T-cell (primary cell): ENCODE results near the gene R3HDM2. TPM values are rescaled to one million over a fixed set of nuclear protein-coding genes. Genes with fewer than 3 reads are reported as not detected.

Experiments used
- ATAC-seq, 4 experiments: fragments of 200-7000 bp in 3 of 4; fragments of 150-1000 bp in 1 of 4; cut with Tn5 transposase; replicated peaks in 1 of 4; 1 replicate in 3 of 4; 2 replicates in 1 of 4; pipeline ENCODE4 v1.10.0; 2021; ENCODE audit warnings: moderate library complexity in 3 of 4, mild to moderate bottlenecking in 2 of 4, moderate number of reproducible peaks in 1 of 4
- CTCF ChIA-PET, 2 donors: fragments of 300-600 bp; sonication (Branson Sonifier 250); formaldehyde crosslinking; loops; one replicate each; lab custom pipeline; 2022; ENCODE audit warnings: antibody characterized with exemption in 2 of 2; lab: Charles Lee
- POLR2A ChIA-PET, 2 donors: fragments of 300-600 bp; sonication (Branson Sonifier 250); formaldehyde crosslinking; loops; one replicate each; lab custom pipeline; 2022; ENCODE audit warnings: antibody characterized with exemption in 2 of 2; lab: Charles Lee
- DNase-seq, 35 experiments: peaks; one replicate each; pipeline versions ENCODE4 v3.0.0 to v3.0.0-alpha.2; 2013 to 2023
- H3K27ac ChIP-seq: one replicate; pipeline ENCODE4 v1.5.1; 2013; ENCODE audit warnings: low read length
- H3K27me3 ChIP-seq, 2 experiments: replicated peaks in 1 of 2; 1 replicate in 1 of 2; 2 replicates in 1 of 2; pipeline versions ENCODE4 v1.6.1 to v1.7.0; 2013; ENCODE audit warnings: low read length in 1 of 2, mixed read lengths in 1 of 2; ENCODE audit not compliant: control insufficient read depth in 2 of 2, insufficient read depth in 2 of 2; ENCODE audit errors: extremely low read depth in 1 of 2
- H3K36me3 ChIP-seq, 2 donors: 1 replicate in 1 of 2; 2 replicates in 1 of 2; pipeline versions ENCODE4 v1.6.1 to v1.7.0; 2013; ENCODE audit warnings: low read length in 1 of 2; ENCODE audit not compliant: control insufficient read depth in 2 of 2, insufficient read depth in 1 of 2; ENCODE audit errors: extremely low read depth in 1 of 2
- H3K4me1 ChIP-seq, 2 experiments: 1 replicate in 1 of 2; 2 replicates in 1 of 2; pipeline versions ENCODE4 v1.6.1 to v1.7.0; 2013; ENCODE audit warnings: low read length in 2 of 2, mixed read lengths in 1 of 2; ENCODE audit not compliant: insufficient read depth in 2 of 2, control insufficient read depth in 1 of 2; ENCODE audit errors: extremely low read depth in 1 of 2
- H3K4me3 ChIP-seq, 2 donors: 1 replicate in 1 of 2; 2 replicates in 1 of 2; pipeline versions ENCODE4 v1.5.1 to v1.7.0; 2013; ENCODE audit warnings: mild to moderate bottlenecking in 2 of 2, low read length in 1 of 2, moderate library complexity in 1 of 2; ENCODE audit not compliant: control insufficient read depth in 1 of 2; ENCODE audit errors: extremely low read depth in 1 of 2
- H3K9me3 ChIP-seq: 2 replicates; pipeline ENCODE4 v1.7.0; 2013
- H3K27ac Mint-ChIP-seq, 2 donors: one replicate each; pipeline ENCODE4 v1.8.0; 2020 to 2021; ENCODE audit warnings: mild to moderate bottlenecking in 2 of 2, mixed read lengths in 2 of 2
- H3K27me3 Mint-ChIP-seq, 2 donors: one replicate each; pipeline ENCODE4 v1.8.0; 2021 to 2022; ENCODE audit warnings: mixed read lengths in 2 of 2
- H3K36me3 Mint-ChIP-seq: one replicate; pipeline ENCODE4 v1.8.0; 2021; ENCODE audit warnings: mixed read lengths
- H3K4me1 Mint-ChIP-seq, 3 donors: one replicate each; pipeline ENCODE4 v1.8.0; 2020 to 2022; ENCODE audit warnings: mixed read lengths in 3 of 3, mild to moderate bottlenecking in 1 of 3
- H3K4me3 Mint-ChIP-seq, 3 donors: one replicate each; pipeline ENCODE4 v1.8.0; 2020 to 2022; ENCODE audit warnings: mild to moderate bottlenecking in 3 of 3, mixed read lengths in 3 of 3, moderate library complexity in 3 of 3
- H3K9me3 Mint-ChIP-seq, 3 donors: one replicate each; pipeline ENCODE4 v1.8.0; 2020 to 2022; ENCODE audit warnings: mixed read lengths in 3 of 3
- WGBS: methylation state at CpG from one replicate; pipeline ENCODE4 v1.1.5; 2013; ENCODE audit warnings: missing lambda C conversion rate; ENCODE audit not compliant: insufficient coverage; 5-methylcytosine and 5-hydroxymethylcytosine counted together
- total RNA-seq, 35 experiments: library from RNA in 6 of 35; stranded (reverse) in 6 of 35; fragments of 120-200 nt in 1 of 35; gene quantifications; one replicate each; pipeline versions ENCODE4 v1.2.1 to v1.2.4 and lab custom pipeline; 2013 to 2026

R3HDM2 gene
- total RNA-seq, 5 donors from 2014 or later (not counting 1 experiment from before 2014, with no cell fraction given), result 88.3 to 122 (median 94.7) TPM

DNA sequence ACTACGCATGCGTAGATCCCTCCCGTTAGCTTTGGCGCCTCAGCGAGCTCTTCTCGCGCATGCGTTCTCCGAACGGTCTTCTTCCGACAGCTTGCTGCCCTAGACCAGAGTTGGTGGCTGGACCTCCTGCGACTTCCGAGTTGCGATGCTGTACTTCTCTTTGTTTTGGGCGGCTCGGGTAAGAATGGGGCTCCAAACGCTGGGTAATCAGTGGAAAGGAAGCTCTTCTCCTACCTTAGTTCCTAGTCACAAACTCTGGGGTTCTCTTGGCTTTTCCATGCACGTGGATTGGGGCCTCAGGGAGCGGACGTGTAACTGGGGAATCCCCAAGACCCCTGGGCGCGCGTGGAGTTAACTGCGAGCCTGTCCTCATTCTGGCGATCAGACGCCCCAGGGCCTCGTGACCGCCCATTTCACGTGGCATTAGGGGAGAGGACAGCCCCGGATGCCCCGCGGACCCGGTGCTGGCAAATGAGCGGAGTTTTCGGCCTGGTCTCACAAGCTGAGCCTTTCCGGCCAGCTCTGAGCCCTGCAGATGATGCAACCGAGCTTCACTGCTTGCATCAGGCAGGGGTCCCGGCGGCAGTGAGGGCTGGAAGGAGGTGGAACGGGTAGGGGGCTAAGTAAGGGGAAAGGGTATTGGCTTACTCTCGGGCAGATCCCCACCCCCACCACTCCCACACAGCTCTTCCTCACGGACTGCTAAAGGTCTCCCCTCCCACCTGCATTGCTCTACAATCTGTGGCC is 201.0 kb downstream of the R3HDM2 start, which contains the start of gene SHMT2:
SHMT2 (plus strand) TSS at position 78 of the 747 bp plus-strand sequence; CDS start at position 146, 68 bp downstream.
- H3K4me1 Mint-ChIP-seq, result peaks cover 45 to 71% (median 54%) of the 10 kb centered on the region in 3 donors
- DNase-seq (peak; percentile 68 to 96 (median 84)), ATAC-seq (peak; percentile 60 to 77 (median 71))
- H3K9me3 Mint-ChIP-seq, result no peaks in the 10 kb centered on the region
- peaks cover 0 to 40% of the 10 kb centered on the region in 2 experiments for H3K27me3 ChIP-seq
- ChIA-PET POLR2A (interaction anchor here (0.6 kb wide), 5 partner anchors 21 to 503 kb away, joined by 3 to 8 read pairs (median 5); partner anchors contain the start of genes STAC3 (in 1 of the 2) and STAT6 (in 1 of the 2)), CTCF (interaction anchor here (0.6 to 3.1 kb wide), 16 partner anchors 8 to 429 kb away, joined by 3 to 38 read pairs (median 6); a partner anchor contains a TSS)
- peaks cover 33% of the 10 kb centered on the region for H3K36me3 Mint-ChIP-seq
- 0% methylated on average over 28 of the region's 42 CpGs for WGBS
- H3K27me3 Mint-ChIP-seq, result peaks cover 13 to 23% of the 10 kb centered on the region in 2 donors
- H3K27ac ChIP-seq, result peak within 1 kb of the TSS; percentile 31
- H3K4me3 ChIP-seq, result peak within 1 kb of the TSS; percentile 83 to 94
- peak within 1 kb of the TSS; percentile 84 to 86 for H3K27ac Mint-ChIP-seq
- no peaks in the 10 kb centered on the region for H3K9me3 ChIP-seq
- peaks cover 17 to 68% of the 10 kb centered on the region in 2 experiments for H3K4me1 ChIP-seq
- peak within 1 kb of the TSS; percentile 93 to 96 (median 95) for H3K4me3 Mint-ChIP-seq
- H3K36me3 ChIP-seq, result peaks cover 17 to 36% of the 10 kb centered on the region in 2 donors

DNA sequence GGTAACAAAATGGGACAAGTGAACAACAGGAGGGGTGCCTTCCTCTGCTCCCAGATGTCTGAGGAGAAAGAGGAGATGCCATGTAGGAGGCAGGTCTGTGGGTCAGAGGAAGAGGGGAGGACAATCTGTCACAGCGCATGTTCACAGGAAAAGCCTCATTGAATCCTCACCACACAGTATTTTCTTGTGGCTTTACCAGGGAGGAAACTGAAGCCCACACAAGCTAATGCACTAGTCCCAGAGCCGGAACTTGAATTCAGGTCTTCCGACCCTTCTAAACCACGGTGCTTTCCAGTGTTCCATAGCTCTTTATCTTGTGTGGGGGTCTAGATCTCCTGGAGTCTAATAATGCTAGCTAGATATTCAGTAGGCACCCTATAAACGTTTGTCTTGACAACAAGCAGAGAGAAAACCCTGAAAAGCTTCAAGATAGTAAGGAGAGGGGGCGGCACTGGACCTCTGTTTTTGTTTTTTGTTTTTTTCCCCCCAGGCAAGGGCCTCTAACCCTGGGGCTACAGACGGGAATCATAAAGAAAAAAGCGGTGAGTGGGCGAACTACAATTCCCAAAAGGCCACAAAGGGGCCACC is 201.7 kb downstream of the R3HDM2 start:
- Mint-ChIP-seq H3K4me1 (peaks cover 45 to 67% (median 53%) of the 10 kb centered on the region in 3 donors), H3K36me3 (peaks cover 27% of the 10 kb centered on the region), H3K27ac (peak overlapping the region; percentile 84 to 86), H3K27me3 (peaks cover 13 to 29% of the 10 kb centered on the region in 2 donors), H3K9me3 (no peaks in the 10 kb centered on the region), H3K4me3 (peak overlapping the region; percentile 93 to 96 (median 95))
- Histone ChIP-seq H3K36me3 (peaks cover 15 to 32% of the 10 kb centered on the region in 2 donors), H3K27ac (peak overlapping the region; percentile 31), H3K4me1 (peaks cover 17 to 74% of the 10 kb centered on the region in 2 experiments), H3K27me3 (peaks cover 4 to 46% of the 10 kb centered on the region in 2 experiments), H3K4me3 (peak overlapping the region; percentile 83 to 94), H3K9me3 (no peaks in the 10 kb centered on the region)
- DNase-seq, result peak in 1 of 35 experiments; percentile 61
- POLR2A ChIA-PET, result interaction anchor here (0.5 to 0.7 kb wide), 6 partner anchors 21 to 1321 kb away, joined by 3 to 8 read pairs (median 4); partner anchors contain the start of gene STAC3 (in 1 of the 2)
- no CpG with 5 or more reads among the region's 9 CpGs for WGBS
- CTCF ChIA-PET, result interaction anchor here (0.6 to 3.1 kb wide), 16 partner anchors 8 to 429 kb away, joined by 3 to 38 read pairs (median 6); a partner anchor contains a TSS
- peak; percentile 16 to 20 (median 17) for ATAC-seq

DNA sequence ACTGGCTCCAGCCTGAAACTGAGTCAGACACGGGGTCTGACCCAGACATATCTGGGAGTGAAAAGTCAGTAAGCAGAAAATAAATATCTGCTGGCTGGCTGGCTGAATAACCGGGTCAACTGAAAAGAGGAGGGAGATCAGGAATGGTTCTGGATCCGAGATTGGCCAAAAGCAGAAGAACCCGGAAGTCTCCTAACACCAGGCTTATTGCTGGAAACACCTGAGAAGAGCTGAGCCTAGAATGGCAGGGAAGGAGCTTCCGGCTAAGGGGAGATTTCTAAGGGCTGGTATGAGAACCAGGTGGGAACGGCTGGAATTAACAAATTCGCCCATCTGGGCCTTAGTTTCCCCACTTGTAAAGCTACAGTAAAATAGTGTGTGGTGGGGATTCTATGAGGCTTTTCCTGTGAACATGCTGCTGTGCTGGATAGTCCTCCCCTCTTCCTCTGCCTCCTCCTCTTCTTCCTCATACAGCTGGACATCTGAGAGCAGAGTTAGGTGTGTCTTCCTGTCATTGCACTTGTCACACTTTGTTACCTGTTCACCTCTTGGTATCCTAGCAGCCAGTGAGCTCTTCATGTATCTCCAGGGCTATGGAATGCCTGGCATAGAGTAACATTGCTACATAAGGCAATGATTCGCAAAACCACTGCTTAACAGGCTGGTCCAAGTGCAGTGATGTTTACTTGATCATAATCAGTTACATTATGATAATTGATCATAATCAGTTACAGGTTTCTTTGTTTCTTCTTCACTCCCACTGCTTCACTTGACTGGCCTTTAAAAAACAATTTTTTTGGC is 203.3 kb downstream of the R3HDM2 start:
- Histone ChIP-seq H3K27me3 (peaks cover 8 to 57% of the 10 kb centered on the region in 2 experiments), H3K4me3 (no peak overlapping the region), H3K4me1 (peaks cover 17 to 83% of the 10 kb centered on the region in 2 experiments), H3K36me3 (peaks cover 0 to 16% of the 10 kb centered on the region in 2 donors), H3K9me3 (no peaks in the 10 kb centered on the region), H3K27ac (no peak overlapping the region)
- H3K36me3 Mint-ChIP-seq, result peaks cover 11% of the 10 kb centered on the region
- ChIA-PET POLR2A (interaction anchor here in 1 of 2 donors (0.5 kb wide), 1 partner anchor 376 kb away, joined by 3 read pairs; no protein-coding TSS in a partner anchor), CTCF (interaction anchor here (0.6 to 3.9 kb wide), 7 partner anchors 9 to 45 kb away, joined by 3 to 21 read pairs (median 7); a partner anchor contains a TSS)
- H3K27ac Mint-ChIP-seq, result peak overlapping the region in 1 of 2 donors; percentile 27
- H3K4me3 Mint-ChIP-seq, result no peak overlapping the region
- H3K27me3 Mint-ChIP-seq, result peaks cover 27 to 45% of the 10 kb centered on the region in 2 donors
- ATAC-seq, result no peak
- no peak for DNase-seq
- H3K9me3 Mint-ChIP-seq, result no peaks in the 10 kb centered on the region
- peaks cover 54 to 70% (median 68%) of the 10 kb centered on the region in 3 donors for H3K4me1 Mint-ChIP-seq
- 84% methylated on average over 4 of the region's 8 CpGs for WGBS

DNA sequence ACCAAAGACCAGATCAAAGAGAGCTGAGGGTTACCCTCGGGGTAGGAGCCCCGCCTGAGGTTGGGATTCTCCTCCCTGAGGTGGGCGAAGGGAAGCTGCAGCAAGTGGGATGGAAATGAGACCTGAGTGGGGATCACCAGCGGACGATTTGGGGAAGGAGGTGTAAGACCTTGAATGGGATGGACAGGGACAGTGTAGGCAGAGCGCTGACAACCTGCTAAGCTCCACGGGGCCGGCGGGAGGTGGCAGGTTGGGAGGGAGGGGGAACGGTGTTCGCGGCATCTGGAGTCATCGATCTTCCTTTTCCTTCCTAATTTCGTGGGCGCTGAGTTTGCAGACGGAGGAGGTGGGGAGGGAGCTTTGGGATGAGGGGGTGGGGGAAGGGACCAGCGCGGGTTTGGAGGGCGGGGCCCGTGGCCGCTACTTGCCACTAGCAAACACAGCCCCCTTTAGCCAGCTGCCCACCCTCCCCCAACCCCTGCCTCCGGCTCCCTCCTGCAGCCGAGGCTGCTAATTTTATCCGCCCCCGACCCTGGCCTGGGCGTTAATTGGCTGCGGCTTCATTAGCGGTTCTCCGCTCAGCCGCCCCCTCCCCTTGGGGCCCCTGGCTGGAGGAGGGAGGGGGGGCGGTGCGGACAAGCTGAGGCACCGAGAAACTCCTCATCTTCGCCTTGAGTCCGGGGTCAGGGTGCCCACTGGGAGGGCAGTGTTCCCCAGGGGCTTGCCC is 204.1 kb downstream of the R3HDM2 start:
- H3K9me3 ChIP-seq, result no peaks in the 10 kb centered on the region
- Mint-ChIP-seq H3K27me3 (peaks cover 34 to 52% of the 10 kb centered on the region in 2 donors), H3K9me3 (no peaks in the 10 kb centered on the region), H3K4me3 (peak overlapping the region in 1 of 3 donors; percentile 42), H3K4me1 (peaks cover 54 to 75% (median 74%) of the 10 kb centered on the region in 3 donors), H3K36me3 (peaks cover 3% of the 10 kb centered on the region), H3K27ac (peak overlapping the region in 1 of 2 donors; percentile 27)
- ATAC-seq (no peak), DNase-seq (no peak)
- ChIA-PET POLR2A (no interaction called here), CTCF (interaction anchor here (0.6 to 3.9 kb wide), 9 partner anchors 9 to 254 kb away, joined by 3 to 21 read pairs (median 4); a partner anchor contains a TSS)
- H3K36me3 ChIP-seq, result peaks cover 0 to 8% of the 10 kb centered on the region in 2 donors
- H3K27ac ChIP-seq, result no peak overlapping the region
- peaks cover 18 to 90% of the 10 kb centered on the region in 2 experiments for H3K4me1 ChIP-seq
- peaks cover 8 to 59% of the 10 kb centered on the region in 2 experiments for H3K27me3 ChIP-seq
- no peak overlapping the region for H3K4me3 ChIP-seq
- WGBS, result 12% methylated on average over 22 of the region's 35 CpGs

DNA sequence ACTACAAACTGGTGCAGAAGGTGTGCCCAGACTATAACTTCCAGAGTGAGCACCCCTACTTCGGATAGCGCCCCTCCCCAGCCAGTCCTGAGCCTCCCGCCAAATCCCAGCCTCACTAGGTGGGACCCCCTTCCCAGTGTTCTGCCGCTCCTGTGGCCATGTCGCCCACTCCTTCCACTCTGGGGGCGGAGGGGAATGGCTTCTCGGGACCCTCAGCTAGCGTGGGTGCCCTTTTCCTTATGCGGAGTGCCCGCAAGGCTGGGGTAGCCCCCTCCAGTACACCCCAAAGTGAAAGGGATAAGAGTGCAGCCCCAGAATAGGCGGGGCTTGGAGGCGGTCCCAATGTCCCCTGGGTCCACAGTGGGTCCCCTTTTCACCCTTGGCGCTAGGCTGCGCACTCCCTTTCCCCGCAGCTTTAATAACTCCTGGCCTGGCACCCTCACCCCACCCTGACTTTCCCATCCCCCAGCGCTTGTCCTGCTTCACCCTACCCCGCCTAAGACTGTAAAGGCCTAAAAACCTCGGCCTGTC is 205.1 kb downstream of the R3HDM2 start:
- peaks cover 21 to 91% of the 10 kb centered on the region in 2 experiments for H3K4me1 ChIP-seq
- Mint-ChIP-seq H3K36me3 (no peaks in the 10 kb centered on the region), H3K27me3 (peaks cover 43 to 62% of the 10 kb centered on the region in 2 donors), H3K4me1 (peaks cover 60 to 81% (median 73%) of the 10 kb centered on the region in 3 donors), H3K27ac (no peak overlapping the region), H3K9me3 (no peaks in the 10 kb centered on the region), H3K4me3 (peak overlapping the region in 1 of 3 donors; percentile 48)
- ChIA-PET CTCF (interaction anchor here (2.5 to 3.9 kb wide), 2 partner anchors 12 to 17 kb away, joined by 15 to 21 read pairs; a partner anchor contains a TSS), POLR2A (no interaction called here)
- H3K9me3 ChIP-seq, result no peaks in the 10 kb centered on the region
- no peak overlapping the region for H3K27ac ChIP-seq
- ATAC-seq (no peak), DNase-seq (no peak)
- H3K36me3 ChIP-seq, result no peaks in the 10 kb centered on the region
- no peak overlapping the region for H3K4me3 ChIP-seq
- H3K27me3 ChIP-seq, result peaks cover 8 to 69% of the 10 kb centered on the region in 2 experiments
- 45% methylated on average over 16 of the region's 18 CpGs for WGBS
